GM12801 (cell line): Measurements from ENCODE around the gene C19orf25.

ENCODE experiments used
- TF ChIP-seq, protein P1 (sequence below): IDR thresholded peaks from one replicate; pipeline ENCODE4 v1.5.1; 2011; ENCODE audit warnings: control low read depth; ENCODE audit not compliant: insufficient read length; ENCODE audit errors: extremely low read depth

The C19orf25 gene

DNA sequence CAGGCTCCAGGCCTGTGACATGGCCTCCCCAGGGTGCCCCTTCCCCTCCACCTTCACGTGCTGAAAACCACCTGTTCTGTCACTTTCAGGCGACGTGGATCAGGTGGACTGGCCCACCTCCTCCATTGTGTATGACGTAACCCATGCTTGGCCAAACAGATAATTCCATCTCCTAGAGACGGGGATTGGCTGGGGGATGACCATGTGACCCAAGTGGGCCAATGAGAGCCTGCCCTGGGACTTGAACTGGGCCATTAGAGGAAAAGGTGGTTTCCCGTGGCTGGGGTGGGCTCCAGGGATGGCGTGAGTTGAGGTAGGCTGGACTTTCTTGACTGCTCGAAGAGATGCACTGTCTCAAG is 37.4 kb upstream of the C19orf25 start:
- TF ChIP-seq, protein P1, sequence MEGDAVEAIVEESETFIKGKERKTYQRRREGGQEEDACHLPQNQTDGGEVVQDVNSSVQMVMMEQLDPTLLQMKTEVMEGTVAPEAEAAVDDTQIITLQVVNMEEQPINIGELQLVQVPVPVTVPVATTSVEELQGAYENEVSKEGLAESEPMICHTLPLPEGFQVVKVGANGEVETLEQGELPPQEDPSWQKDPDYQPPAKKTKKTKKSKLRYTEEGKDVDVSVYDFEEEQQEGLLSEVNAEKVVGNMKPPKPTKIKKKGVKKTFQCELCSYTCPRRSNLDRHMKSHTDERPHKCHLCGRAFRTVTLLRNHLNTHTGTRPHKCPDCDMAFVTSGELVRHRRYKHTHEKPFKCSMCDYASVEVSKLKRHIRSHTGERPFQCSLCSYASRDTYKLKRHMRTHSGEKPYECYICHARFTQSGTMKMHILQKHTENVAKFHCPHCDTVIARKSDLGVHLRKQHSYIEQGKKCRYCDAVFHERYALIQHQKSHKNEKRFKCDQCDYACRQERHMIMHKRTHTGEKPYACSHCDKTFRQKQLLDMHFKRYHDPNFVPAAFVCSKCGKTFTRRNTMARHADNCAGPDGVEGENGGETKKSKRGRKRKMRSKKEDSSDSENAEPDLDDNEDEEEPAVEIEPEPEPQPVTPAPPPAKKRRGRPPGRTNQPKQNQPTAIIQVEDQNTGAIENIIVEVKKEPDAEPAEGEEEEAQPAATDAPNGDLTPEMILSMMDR, result no peak

DNA sequence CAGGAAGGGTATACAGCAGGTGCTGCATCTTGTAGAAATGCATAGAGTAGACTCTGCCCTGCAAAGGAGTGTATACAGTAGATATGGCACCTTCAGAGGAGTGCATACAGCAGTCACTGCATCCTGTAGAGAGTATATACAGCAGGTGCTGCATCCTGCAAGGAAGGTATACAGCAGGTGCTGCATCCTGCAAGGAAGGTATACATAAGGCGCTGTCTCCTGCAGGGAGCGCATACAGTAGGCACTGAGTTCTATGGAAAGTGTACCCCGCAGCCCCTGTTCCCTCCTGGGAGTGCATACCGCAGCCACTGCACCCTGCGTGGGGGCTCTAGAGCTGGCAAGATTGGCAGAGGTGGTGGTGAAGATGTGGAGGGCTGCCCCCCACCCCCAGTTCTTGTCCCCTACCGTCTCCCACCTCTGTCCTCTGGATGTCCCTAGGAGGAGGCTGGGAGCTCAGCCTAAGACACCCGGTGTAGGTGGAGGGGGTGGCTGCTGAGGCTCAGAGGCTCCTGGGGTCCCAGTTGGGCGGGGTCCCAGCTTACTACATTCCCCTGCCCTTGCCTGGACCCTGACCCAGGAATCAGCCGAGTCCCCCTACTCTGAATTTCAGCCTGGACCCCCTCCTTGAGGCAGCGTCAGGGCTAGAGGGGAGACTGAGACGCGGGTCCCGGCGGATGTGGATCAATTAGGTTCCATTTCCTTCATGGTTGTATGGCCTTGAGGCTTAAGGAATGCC is 36.1 kb upstream of the C19orf25 start:
- TF ChIP-seq, protein P1, result no peak

DNA sequence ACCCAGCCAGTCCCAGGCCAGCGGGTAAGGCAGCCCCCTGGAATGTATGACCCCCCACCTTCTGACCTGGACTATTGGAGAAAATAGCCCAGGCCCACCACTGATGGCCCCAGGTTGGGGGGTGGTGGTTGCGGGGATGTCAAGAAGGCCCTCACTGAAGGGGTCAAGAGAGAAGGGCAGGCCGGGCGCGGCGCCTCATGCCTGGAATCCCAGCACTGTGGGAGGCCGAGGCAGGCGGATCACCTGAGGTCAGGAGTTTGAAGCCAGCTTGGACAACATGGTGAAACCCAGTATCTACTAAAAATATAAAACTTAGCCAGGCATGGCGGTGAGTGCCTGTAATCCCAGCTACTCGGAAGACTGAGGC is 35.3 kb upstream of the C19orf25 start:
- TF ChIP-seq, protein P1, result no peak

DNA sequence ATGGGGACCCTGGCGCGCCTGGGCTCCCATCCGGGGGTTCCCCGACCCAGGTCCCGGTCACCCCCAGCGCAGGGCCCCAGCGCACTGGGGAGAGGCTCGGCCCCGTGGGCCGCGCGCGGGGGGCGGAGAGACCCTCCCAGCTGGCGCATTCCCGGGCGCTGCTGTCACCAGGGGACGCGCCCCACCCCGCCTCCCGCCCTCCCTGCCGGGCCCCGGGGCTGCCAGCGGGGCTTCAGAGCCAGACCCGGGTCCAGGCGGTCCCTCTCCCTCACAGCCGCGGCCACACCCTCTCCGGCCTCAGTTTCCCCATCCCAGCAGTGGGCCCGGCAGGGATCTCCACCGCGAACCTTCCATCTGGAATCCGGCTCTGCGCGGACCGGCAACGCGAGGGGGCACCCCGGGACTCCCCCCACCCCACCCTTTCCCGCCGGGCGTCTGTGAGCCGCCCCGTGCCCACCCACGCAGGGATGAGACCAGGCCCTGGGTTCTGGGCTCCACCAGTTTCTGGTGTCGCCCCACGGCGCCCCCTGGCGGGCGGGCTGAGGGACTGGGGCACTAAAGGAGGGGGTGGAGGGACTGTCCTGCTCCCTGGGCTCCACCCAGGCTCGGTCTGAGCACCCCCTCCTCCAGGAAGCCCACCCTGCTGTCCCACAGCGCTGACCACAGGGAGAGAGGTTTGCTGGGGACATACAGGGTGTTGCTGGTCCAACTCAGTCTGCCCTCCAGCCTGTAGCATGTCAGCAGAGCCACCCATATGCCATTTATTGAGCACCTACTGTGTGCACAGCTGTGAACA is 34.7 kb upstream of the C19orf25 start:
- TF ChIP-seq, protein P1, result no peak

DNA sequence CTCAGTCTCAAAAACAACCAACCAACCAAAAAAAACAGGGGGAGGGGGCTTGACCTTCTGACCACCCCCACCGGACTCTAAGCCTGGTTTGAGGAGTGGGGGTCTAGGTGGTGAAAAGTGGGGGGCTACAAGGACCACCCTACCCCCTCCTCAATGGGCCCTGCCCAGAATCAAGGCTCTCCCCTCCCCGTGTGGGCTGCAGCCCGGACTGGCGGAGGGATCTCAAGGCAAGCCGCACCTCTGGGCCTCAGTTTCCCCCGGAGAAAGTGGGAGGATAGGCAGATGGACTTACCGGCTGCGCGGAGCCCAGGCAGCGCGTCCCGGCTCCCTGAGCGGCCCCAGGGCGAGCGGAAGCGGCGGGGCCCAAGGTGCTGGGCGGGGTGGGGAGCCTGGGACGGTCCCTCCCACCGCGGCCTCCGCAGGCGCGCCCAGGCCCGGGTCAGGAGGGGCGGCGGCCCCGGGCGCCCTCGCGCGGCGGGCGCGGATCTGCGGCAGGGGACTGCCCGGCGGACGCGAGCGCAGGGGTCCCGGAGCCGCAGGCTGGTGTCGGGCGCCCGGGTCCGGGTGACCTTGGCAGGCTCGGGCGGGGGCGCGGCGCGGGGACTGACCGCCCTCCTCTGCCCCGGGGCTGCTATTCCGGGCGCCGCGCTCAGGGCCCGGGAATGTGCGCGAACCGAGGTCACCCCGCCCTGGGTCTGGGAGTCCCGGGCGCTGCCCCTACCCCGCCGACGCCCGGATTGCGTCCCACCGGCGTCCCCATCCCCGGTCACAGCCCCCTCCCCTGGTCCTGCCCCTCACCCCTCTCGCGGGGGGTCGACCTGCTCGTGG is 33.9 kb upstream of the C19orf25 start, which contains the start of gene ADAMTSL5:
TSS of gene ADAMTSL5 (minus strand) at position 349 of the 828 bp plus-strand sequence. CDS start 2,076 bp downstream, outside the sequence.
- TF ChIP-seq, protein P1, result no peak

DNA sequence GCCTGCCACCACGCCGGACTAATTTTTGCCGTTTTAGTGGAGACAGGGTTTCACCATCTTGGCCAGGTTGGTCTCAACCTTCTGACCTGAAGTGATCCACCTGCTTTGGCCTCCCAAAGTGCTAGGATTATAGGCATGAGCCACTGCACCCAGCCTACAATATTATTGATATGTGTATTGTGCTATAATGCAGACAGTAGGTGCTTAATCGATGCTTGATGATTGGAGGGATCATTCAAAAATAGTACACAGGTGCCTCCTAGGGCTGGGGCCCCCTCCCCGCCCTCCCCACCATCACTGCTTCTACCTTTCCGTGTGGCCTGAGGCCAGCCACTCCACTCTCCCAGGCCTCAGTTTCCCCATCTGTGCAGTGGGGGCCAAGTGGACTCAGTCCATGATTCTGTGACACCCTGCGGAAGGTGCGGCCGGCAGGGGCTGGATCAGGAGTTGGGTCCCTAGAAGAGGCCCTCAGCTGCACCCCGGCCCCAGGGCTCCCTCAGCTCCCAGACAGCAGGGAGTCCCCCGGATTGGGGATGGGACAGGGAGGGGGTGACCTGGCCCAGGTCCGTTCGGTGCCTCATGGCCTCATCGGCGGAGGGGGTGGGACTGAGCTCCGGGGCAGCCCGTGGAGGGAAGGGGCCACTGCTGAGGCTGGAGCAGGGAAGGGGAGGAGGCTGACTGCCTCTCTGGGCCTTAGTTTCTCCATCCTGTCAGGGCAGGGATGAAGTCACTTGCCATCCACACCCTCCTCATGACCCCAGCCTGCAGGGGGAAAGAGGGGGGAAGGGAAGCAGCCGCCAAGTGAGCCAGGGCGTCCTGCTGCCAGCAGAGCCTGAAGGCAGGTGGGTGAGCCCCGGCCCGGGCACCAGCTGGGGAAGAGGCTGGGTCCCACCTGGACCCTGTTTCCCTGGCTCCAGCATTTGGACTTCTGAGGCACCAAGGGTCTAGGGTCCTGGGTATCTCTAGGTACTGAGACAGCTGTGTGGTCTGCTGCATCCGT is 32.6 kb upstream of the C19orf25 start:
- TF ChIP-seq, protein P1, result no peak
